ENCODE measurements around the gene SNRPA.
"Not testable (repeated sequence)": the region's sequence is repeated elsewhere in the genome, so short reads cannot be mapped to it uniquely, and the experiment has no call there.

GRCh38 chr19:40784146-40784545 lies 33.1 kb downstream of the SNRPA start:
- not testable (repeated sequence) for TF ChIP-seq CTCF, POLR2AphosphoS5 (IDR thresholded peaks at IDR 0.05)
